ENCODE results near the gene TMEM217. TPM values are rescaled to one million over a fixed set of nuclear protein-coding genes. Genes with fewer than 3 reads are reported as not detected.
"Not testable (repeated sequence)": the region's sequence is repeated elsewhere in the genome, so short reads cannot be mapped to it uniquely, and the experiment has no call there.

TMEM217 gene
- total RNA-seq, 1 donor = 3.3 TPM

DNA sequence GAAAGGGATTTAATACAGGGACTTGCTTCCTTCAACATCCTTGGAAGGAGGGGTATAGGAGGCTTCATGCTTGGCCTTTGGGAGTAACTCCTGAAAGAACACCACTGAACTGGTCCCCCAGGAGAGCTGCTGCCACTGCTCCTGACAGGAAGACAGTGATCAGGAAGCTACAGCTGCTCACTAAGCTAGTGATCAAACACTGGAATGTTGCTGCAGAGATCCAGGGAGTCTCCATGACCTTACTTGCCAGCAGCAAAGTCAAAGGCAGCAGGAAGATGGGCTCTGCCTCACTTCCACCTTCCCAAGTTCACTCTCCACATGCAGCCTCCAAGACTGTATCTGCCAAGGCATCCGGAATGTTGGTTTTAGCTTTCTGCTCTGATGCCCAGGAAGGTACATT is 56.2 kb downstream of the TMEM217 start:
- no peaks in the 10 kb centered on the region for H3K79me2 ChIP-seq (ENCODE audit: insufficient read depth, low read length)
- peaks cover 5% of the 10 kb centered on the region for H3K27me3 ChIP-seq (ENCODE audit: insufficient read depth, low read length)
- H3K4me1 ChIP-seq (ENCODE audit: insufficient read depth, low read length) = peaks cover 3% of the 10 kb centered on the region
- H3K36me3 ChIP-seq (ENCODE audit: insufficient read depth, low read length) = no peaks in the 10 kb centered on the region
- H4K20me1 ChIP-seq (ENCODE audit: insufficient read depth, low read length) = no peaks in the 10 kb centered on the region
- TF ChIP-seq, protein P1, sequence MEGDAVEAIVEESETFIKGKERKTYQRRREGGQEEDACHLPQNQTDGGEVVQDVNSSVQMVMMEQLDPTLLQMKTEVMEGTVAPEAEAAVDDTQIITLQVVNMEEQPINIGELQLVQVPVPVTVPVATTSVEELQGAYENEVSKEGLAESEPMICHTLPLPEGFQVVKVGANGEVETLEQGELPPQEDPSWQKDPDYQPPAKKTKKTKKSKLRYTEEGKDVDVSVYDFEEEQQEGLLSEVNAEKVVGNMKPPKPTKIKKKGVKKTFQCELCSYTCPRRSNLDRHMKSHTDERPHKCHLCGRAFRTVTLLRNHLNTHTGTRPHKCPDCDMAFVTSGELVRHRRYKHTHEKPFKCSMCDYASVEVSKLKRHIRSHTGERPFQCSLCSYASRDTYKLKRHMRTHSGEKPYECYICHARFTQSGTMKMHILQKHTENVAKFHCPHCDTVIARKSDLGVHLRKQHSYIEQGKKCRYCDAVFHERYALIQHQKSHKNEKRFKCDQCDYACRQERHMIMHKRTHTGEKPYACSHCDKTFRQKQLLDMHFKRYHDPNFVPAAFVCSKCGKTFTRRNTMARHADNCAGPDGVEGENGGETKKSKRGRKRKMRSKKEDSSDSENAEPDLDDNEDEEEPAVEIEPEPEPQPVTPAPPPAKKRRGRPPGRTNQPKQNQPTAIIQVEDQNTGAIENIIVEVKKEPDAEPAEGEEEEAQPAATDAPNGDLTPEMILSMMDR (IDR thresholded peaks at IDR 0.05; ENCODE audit: extremely low read depth, low read depth, low read length) = no peak
- no peak for DNase-seq (ENCODE audit: insufficient read length, low spot score, missing footprints)
- H2AFZ ChIP-seq (ENCODE audit: low read length) = no peak overlapping the region
- H3K27ac ChIP-seq (ENCODE audit: low read depth, low read length) = no peak overlapping the region
- no peak overlapping the region for H3K4me2 ChIP-seq (ENCODE audit: insufficient read depth, low read length)
- H3K4me3 ChIP-seq (ENCODE audit: insufficient read depth, low read length) = no peak overlapping the region
- H3K9me3 ChIP-seq (ENCODE audit: low read depth, low read length) = no peaks in the 10 kb centered on the region

- no peaks in the 10 kb centered on the region for H3K36me3 ChIP-seq (ENCODE audit: insufficient read depth, low read length)
- no peaks in the 10 kb centered on the region for H3K9me3 ChIP-seq (ENCODE audit: low read depth, low read length)
- H2AFZ ChIP-seq (ENCODE audit: low read length) = no peak overlapping the region
- H3K79me2 ChIP-seq (ENCODE audit: insufficient read depth, low read length) = no peaks in the 10 kb centered on the region
- H3K4me3 ChIP-seq (ENCODE audit: insufficient read depth, low read length) = no peak overlapping the region
- H3K4me2 ChIP-seq (ENCODE audit: insufficient read depth, low read length) = no peak overlapping the region
- no peak for DNase-seq (ENCODE audit: insufficient read length, low spot score, missing footprints)
- TF ChIP-seq, protein P1 (IDR thresholded peaks at IDR 0.05; ENCODE audit: extremely low read depth, low read depth, low read length) = no peak
- peaks cover 3% of the 10 kb centered on the region for H3K4me1 ChIP-seq (ENCODE audit: insufficient read depth, low read length)
- no peak overlapping the region for H3K27ac ChIP-seq (ENCODE audit: low read depth, low read length)
- H3K27me3 ChIP-seq (ENCODE audit: insufficient read depth, low read length) = peaks cover 5% of the 10 kb centered on the region
- no peaks in the 10 kb centered on the region for H4K20me1 ChIP-seq (ENCODE audit: insufficient read depth, low read length)
Observed at GRCh38 chr6:37200085-37200484, 57.9 kb downstream of the TMEM217 start.

DNA sequence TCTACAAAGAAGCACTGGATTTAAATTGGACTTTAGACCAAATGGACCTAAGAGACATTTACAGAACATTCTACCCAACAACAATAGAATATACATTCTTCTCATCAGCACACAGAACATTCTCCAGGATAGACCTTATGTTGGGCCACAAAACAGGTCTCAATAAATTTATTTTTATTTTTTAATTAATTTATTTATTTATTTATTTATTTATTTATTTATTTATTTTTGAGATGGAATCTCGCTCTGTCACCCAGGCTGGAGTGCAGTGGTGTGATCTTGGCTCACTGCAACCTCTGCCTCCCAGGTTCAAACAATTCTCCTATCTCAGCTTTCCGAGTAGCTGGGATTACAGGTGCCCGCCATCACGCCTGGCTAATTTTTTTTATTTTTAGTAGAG is 61.5 kb downstream of the TMEM217 start:
- H3K79me2 ChIP-seq (ENCODE audit: insufficient read depth, low read length); H3K36me3 ChIP-seq (ENCODE audit: insufficient read depth, low read length); H4K20me1 ChIP-seq (ENCODE audit: insufficient read depth, low read length); H3K27ac ChIP-seq (ENCODE audit: low read depth, low read length); H2AFZ ChIP-seq (ENCODE audit: low read length); H3K9me3 ChIP-seq (ENCODE audit: low read depth, low read length); H3K4me2 ChIP-seq (ENCODE audit: insufficient read depth, low read length); H3K4me1 ChIP-seq (ENCODE audit: insufficient read depth, low read length); H3K4me3 ChIP-seq (ENCODE audit: insufficient read depth, low read length); DNase-seq (ENCODE audit: insufficient read length, low spot score, missing footprints); H3K27me3 ChIP-seq (ENCODE audit: insufficient read depth, low read length): not testable (repeated sequence)

DNA sequence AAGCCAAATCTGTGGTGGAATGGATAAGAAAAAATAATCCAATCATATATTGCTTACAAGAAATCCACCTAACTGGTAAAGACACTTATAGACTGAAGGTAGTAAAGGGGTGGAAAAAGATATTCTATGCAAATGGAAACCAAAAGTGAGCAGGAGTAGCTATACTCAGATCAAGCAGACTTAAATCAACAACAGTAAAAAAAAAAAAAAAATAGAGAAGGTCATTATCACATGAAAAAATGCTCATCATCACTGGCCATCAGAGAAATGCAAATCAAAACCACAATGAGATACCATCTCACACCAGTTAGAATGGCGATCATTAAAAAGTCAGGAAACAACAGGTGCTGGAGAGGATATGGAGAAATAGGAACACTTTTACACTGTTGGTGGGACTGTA is 63.1 kb downstream of the TMEM217 start:
- not testable (repeated sequence) for H3K4me2 ChIP-seq (ENCODE audit: insufficient read depth, low read length); H3K79me2 ChIP-seq (ENCODE audit: insufficient read depth, low read length); H3K9me3 ChIP-seq (ENCODE audit: low read depth, low read length); H3K27me3 ChIP-seq (ENCODE audit: insufficient read depth, low read length); H3K27ac ChIP-seq (ENCODE audit: low read depth, low read length); H2AFZ ChIP-seq (ENCODE audit: low read length); H3K4me3 ChIP-seq (ENCODE audit: insufficient read depth, low read length); H3K36me3 ChIP-seq (ENCODE audit: insufficient read depth, low read length); DNase-seq (ENCODE audit: insufficient read length, low spot score, missing footprints); H3K4me1 ChIP-seq (ENCODE audit: insufficient read depth, low read length); H4K20me1 ChIP-seq (ENCODE audit: insufficient read depth, low read length)

DNA sequence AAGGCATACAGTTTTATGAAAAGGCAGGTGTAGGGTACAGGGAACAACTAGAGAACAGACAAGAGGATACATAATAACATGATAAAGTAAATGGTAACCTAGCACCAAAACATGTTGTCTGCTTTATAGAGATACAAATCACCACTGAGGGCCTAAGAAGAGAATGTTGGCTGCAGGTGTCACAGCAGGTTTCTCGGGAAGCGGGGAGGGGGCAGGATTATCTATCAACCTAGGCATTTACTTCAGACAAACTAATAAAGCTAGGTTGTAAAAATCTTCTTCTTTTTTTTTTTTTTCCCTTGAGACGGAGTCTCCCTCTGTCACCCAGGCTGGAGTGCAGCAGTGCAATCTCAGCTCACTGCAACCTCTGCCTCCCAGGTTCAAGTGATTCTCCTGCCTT is 65.3 kb downstream of the TMEM217 start:
- DNase-seq (ENCODE audit: insufficient read length, low spot score, missing footprints) = no peak
- Histone ChIP-seq H4K20me1 (ENCODE audit: insufficient read depth, low read length) (no peaks in the 10 kb centered on the region), H3K27me3 (ENCODE audit: insufficient read depth, low read length) (no peaks in the 10 kb centered on the region), H3K4me2 (ENCODE audit: insufficient read depth, low read length) (no peak overlapping the region), H3K4me3 (ENCODE audit: insufficient read depth, low read length) (no peak overlapping the region), H2AFZ (ENCODE audit: low read length) (no peak overlapping the region), H3K9me3 (ENCODE audit: low read depth, low read length) (no peaks in the 10 kb centered on the region), H3K36me3 (ENCODE audit: insufficient read depth, low read length) (no peaks in the 10 kb centered on the region), H3K79me2 (ENCODE audit: insufficient read depth, low read length) (no peaks in the 10 kb centered on the region), H3K4me1 (ENCODE audit: insufficient read depth, low read length) (peaks cover 2% of the 10 kb centered on the region), H3K27ac (ENCODE audit: low read depth, low read length) (no peak overlapping the region)
- TF ChIP-seq, protein P1 (IDR thresholded peaks at IDR 0.05; ENCODE audit: extremely low read depth, low read depth, low read length) = no peak
